ENCODE measurements around the gene TMEM101.
A peak's percentile ranks its signal among the peaks of the same experiment; 100 is the strongest.

The TMEM101 gene

DNA sequence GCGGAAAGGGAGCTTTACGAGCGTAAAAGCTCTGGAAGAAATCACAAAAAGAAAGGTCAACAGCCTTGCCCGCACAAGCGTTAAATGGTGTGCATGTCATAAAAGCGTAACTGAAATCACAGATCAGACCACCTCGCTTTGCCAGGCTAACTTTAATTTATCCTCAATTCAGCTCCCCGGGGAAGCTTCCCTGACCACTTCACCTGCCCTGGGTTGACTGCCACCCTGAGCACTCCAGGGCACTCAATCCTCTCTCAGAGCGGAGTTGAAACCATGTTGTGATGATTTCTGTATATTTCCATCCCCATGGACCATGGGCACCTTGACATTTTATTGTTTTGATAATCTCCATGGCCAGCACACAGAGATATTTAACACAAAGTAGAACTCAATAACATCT lies 26.5 kb downstream of the TMEM101 start:
- DNase-seq (ENCODE audit: low read depth), result no peak
- TF ChIP-seq, protein P1, sequence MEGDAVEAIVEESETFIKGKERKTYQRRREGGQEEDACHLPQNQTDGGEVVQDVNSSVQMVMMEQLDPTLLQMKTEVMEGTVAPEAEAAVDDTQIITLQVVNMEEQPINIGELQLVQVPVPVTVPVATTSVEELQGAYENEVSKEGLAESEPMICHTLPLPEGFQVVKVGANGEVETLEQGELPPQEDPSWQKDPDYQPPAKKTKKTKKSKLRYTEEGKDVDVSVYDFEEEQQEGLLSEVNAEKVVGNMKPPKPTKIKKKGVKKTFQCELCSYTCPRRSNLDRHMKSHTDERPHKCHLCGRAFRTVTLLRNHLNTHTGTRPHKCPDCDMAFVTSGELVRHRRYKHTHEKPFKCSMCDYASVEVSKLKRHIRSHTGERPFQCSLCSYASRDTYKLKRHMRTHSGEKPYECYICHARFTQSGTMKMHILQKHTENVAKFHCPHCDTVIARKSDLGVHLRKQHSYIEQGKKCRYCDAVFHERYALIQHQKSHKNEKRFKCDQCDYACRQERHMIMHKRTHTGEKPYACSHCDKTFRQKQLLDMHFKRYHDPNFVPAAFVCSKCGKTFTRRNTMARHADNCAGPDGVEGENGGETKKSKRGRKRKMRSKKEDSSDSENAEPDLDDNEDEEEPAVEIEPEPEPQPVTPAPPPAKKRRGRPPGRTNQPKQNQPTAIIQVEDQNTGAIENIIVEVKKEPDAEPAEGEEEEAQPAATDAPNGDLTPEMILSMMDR (IDR thresholded peaks at IDR 0.05; ENCODE audit: low read length, missing control alignments), result no peak
- H3K4me3 ChIP-seq (replicated peaks; ENCODE audit: low read depth, low read length), result no peak overlapping the region

DNA sequence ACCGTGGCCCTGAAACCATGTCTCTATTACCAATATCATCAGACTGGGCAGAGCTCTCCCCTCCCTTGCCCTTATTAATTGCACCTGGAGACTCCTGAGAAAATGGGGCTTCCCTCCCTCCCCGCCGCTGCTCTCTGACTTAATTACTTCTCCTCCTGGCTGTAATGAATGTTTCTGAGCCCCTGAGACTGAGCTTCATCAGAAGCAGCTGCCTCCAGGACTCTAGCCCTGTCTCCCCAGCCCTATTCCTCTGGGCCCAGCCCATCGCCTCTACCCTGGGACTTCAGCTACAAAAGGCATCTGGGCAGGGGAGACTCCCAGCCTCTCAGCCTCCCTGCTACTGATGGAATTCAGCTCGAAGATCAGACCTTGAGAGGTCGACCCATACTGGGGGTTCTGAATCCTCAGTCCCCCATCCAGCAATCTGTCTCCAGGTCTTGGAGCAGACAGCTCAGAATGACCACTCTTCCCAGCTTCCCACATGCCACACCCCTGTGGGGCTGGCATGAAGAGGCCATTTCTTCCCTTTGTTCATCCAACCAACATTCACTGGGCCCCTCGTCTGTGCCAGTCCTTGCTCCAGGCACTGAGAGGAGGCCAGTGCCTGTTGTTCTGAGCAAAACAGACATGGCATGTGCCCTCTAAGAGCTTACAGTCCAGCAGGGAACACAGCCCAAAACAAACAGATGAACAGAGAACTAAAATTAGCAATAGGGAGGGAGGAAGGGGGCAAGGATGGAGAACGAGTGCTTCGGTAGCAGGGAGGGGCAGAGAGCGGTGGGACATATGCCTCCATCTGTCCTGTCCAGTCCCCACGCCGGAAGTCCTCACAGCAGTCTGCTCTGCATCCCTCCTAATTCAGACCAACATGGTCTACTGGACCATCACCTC lies 27.4 kb downstream of the TMEM101 start:
- TF ChIP-seq, protein P1 (IDR thresholded peaks at IDR 0.05; ENCODE audit: low read length, missing control alignments), result no peak
- H3K4me3 ChIP-seq (replicated peaks; ENCODE audit: low read depth, low read length), result no peak overlapping the region
- no peak for DNase-seq (ENCODE audit: low read depth)

DNA sequence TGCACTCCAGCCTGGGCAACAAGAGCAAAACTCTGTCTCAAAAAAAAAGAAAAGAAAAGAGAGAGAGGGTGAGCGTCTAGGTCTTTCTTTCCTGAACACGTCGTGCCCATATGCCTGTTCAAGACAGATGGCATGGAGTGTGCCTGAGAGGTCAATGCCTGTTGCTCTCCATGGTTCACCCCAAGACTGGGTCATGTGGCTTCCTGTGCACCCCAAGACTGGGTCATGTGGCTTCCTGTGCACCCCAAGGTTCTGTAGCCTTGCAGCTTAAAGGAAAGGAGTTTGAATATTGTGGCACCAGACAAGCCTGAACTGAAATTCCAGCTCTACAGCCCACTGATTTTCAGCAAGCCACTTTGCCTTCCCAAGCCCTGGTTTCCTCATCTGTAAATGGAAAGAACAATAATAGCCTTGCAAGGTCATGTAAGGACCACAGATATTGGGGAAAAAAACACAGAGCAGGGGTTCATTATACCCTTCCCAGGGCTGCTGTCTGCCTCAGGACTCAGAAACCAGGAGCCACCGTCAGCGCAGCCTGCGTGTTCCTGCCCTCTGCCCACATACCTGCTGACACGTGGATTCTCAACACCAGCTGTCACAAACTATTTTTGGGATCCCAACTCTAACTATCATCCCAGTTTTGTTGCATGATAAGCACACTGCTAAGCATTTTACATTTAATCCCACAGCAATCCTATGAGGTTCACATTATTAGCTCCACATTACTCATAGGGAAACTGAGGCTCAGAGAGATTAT lies 28.4 kb downstream of the TMEM101 start:
- TF ChIP-seq, protein P1 (IDR thresholded peaks at IDR 0.05; ENCODE audit: low read length, missing control alignments), result no peak
- H3K4me3 ChIP-seq (replicated peaks; ENCODE audit: low read depth, low read length), result no peak overlapping the region
- DNase-seq (ENCODE audit: low read depth), result no peak

DNA sequence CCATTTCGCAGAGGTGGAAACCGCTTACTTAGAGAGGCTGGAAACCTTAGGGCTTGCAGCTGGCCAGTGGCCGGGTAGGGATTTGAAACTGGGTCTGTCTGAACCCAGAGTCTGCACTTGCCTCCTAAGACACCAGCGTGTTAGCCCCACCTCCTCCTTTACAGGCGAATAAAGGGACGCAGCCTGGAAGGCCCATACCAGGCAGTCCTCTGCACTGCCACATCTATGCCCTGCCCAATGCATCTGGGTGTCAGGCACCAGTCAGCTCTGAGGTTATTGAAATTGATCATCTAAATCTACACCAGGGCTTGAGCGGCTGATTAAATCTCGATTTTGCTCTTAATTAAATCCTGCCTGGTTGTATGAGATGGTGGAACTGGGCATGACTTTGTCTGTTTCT lies 30.2 kb downstream of the TMEM101 start:
- H3K4me3 ChIP-seq (replicated peaks; ENCODE audit: low read depth, low read length), result no peak overlapping the region
- TF ChIP-seq, protein P1 (IDR thresholded peaks at IDR 0.05; ENCODE audit: low read length, missing control alignments), result no peak
- no peak for DNase-seq (ENCODE audit: low read depth)

DNA sequence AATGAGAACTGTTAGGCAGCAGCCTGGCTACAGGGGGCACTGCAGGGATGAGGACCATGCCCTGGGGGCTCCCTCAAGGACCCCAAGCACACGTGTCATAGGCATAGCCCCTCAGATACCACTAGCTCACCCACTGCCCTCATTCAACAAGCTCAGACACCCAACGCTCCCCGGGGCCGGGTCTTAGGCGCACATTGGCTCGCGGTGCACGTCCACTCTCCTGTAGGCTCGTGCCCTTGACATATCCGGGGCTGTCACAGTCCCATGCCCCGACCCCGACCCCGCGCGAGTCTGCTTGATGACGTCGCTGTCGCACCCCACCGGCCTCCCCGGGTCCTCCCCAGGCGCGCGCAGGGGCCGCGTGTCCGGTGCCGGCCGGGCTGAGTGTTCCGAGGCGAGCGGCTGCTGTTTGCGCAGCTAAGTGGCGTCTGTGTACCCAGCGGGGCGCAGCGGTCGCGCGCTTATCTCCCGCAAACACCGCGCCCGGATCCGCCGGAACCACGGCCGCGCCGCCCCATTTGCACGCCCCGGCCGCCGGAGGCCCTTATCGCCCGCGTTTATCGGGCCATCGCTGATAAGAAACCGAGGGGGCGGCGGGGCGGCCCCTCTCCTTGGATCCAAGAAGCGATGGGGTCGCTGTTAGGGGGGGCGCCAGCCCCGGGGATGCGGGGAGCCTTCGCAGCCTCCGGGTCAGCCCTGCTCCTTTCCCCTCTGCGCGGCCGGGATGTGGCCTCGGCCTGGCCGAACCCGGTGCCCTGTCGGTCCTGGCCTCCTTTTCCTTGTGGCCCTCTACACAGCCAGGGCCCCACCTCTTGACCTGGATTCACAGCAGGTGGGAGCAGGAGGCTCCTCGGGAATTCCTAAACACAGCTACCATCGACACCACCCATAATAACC lies 31.0 kb downstream of the TMEM101 start:
- DNase-seq (ENCODE audit: low read depth), result no peak
- TF ChIP-seq, protein P1 (IDR thresholded peaks at IDR 0.05; ENCODE audit: low read length, missing control alignments), result peak; percentile 33
- peak overlapping the region; percentile 43 for H3K4me3 ChIP-seq (replicated peaks; ENCODE audit: low read depth, low read length)

DNA sequence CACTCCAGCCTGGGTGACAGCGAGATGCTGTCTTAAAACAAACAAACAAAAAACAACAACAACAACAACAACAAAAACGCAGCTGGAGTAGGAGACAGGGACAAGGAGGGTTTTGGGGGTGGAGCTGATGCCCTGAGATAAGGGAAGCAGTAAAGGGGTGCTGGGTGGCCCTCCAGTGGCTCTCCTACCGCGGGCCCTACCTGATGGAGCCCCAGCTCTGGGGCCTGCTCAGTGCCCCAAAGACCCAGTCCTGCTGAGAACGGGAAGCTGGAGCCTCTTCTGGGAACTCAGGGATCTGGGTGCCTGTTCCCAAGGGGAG lies 31.6 kb downstream of the TMEM101 start:
- DNase-seq (ENCODE audit: low read depth), result no peak
- H3K4me3 ChIP-seq (replicated peaks; ENCODE audit: low read depth, low read length), result no peak overlapping the region
- TF ChIP-seq, protein P1 (IDR thresholded peaks at IDR 0.05; ENCODE audit: low read length, missing control alignments), result no peak
